A549 (cell line): ENCODE data around the gene HMG20B. TPM values are rescaled to one million over a fixed set of nuclear protein-coding genes. Genes with fewer than 3 reads are reported as not detected.
"Not testable (repeated sequence)": the region's sequence is repeated elsewhere in the genome, so short reads cannot be mapped to it uniquely, and the experiment has no call there.

Experiments used
- ATAC-seq, 2 experiments: fragments of 200-7000 bp in 1 of 2; fragments of >200 bp in 1 of 2; cut with Nextera tagmentation in 1 of 2; cut with Tn5 transposase in 1 of 2; 3 replicates each; pipeline versions ENCODE4 v1.8.0 to v1.9.1; 2018 to 2020; ENCODE audit warnings: mild to moderate bottlenecking in 1 of 2, moderate library complexity in 1 of 2
- CTCF ChIA-PET: fragments of 300-600 bp; sonication (Branson Sonifier 250); formaldehyde crosslinking; extraction: SDS; loops from one replicate; lab custom pipeline; 2021; ENCODE audit warnings: antibody characterized with exemption, inconsistent platforms; lab: Yijun Ruan, JAX
- POLR2A ChIA-PET: fragments of 350-600 bp; formaldehyde crosslinking; extraction: SDS; loops from one replicate; lab custom pipeline; 2021; ENCODE audit warnings: antibody characterized with exemption, inconsistent platforms; lab: Yijun Ruan, JAX
- DNase-seq, 2 experiments: peaks; one replicate each; pipeline versions ENCODE4 v3.0.0 to v3.0.0-alpha.2; 2011 to 2016; ENCODE audit warnings: low read depth in 1 of 2, low spot score in 1 of 2
- FAIRE-seq: peaks from 2 replicates; lab custom pipeline; 2011; peaks lifted over from hg19 to GRCh38; lab: Jason Lieb, UNC
- H3K27ac ChIP-seq, 2 experiments: fragments of >200 bp; sonication (Bioruptor Twin); formaldehyde crosslinking; 3 replicates each; pipeline ENCODE4 v1.5.1; 2016 to 2017
- H3K4me1 ChIP-seq: fragments of >200 bp; sonication (Bioruptor Twin); formaldehyde crosslinking; 3 replicates; pipeline ENCODE4 v1.6.1; 2016
- H3K4me2 ChIP-seq: fragments of >200 bp; sonication (Bioruptor Twin); formaldehyde crosslinking; 3 replicates; pipeline ENCODE4 v1.6.1; 2016
- H3K4me3 ChIP-seq: fragments of >200 bp; sonication (Bioruptor Twin); formaldehyde crosslinking; 3 replicates; pipeline ENCODE4 v1.5.1; 2016
- H3K9me3 ChIP-seq: fragments of >200 bp; sonication (Bioruptor Twin); formaldehyde crosslinking; 3 replicates; pipeline ENCODE4 v1.6.1; 2016
- CEBPB ChIP-seq, 2 experiments: fragments of >200 bp in 1 of 2; sonication (Bioruptor Twin) in 1 of 2; formaldehyde crosslinking in 1 of 2; IDR thresholded peaks; 2 replicates each; pipeline ENCODE4 v1.6.1; 2012 to 2016
- CHD2 ChIP-seq: fragments of 150-350 bp; IDR thresholded peaks from 2 replicates; pipeline ENCODE4 v1.6.1; 2014; ENCODE audit warnings: low read length; ENCODE audit not compliant: partially characterized antibody
- CHD4 ChIP-seq: fragments of 200-600 bp; sonication (generic); IDR thresholded peaks from 2 replicates; pipeline ENCODE4 v1.6.1; 2016; ENCODE audit warnings: antibody characterized with exemption, mild to moderate bottlenecking, borderline replicate concordance
- EHF ChIP-seq: fragments of 250-450 bp; sonication (Bioruptor Pico); IDR thresholded peaks from 2 replicates; pipeline ENCODE4 v1.5.0; 2020; ENCODE audit warnings: mild to moderate bottlenecking
- EHMT2 ChIP-seq: fragments of 200-600 bp; sonication (generic); IDR thresholded peaks from 2 replicates; pipeline ENCODE4 v1.6.1; 2016; ENCODE audit warnings: antibody characterized with exemption, low read depth, mild to moderate bottlenecking, moderate library complexity
- EP300 ChIP-seq, 2 experiments: fragments of >200 bp; sonication (Bioruptor Twin); formaldehyde crosslinking; IDR thresholded peaks; 2 replicates in 1 of 2; 3 replicates in 1 of 2; pipeline ENCODE4 v1.6.1; 2016 to 2017
- FOSL2 ChIP-seq, 2 experiments: fragments of 450-650 bp in 1 of 2; fragments of >200 bp in 1 of 2; sonication (Bioruptor Twin) in 1 of 2; formaldehyde crosslinking; IDR thresholded peaks; 2 replicates each; pipeline versions ENCODE4 v1.5.0 to v1.6.1; 2016 to 2020; ENCODE audit warnings: mild to moderate bottlenecking in 1 of 2, moderate library complexity in 1 of 2
- GATA3 ChIP-seq: IDR thresholded peaks from 2 replicates; pipeline ENCODE4 v1.6.1; 2012; ENCODE audit warnings: borderline replicate concordance
- JUN ChIP-seq, 2 experiments: fragments of >200 bp; sonication (Bioruptor Twin); formaldehyde crosslinking; IDR thresholded peaks; 2 replicates in 1 of 2; 3 replicates in 1 of 2; pipeline ENCODE4 v1.6.1; 2016 to 2017
- JUNB ChIP-seq: fragments of >200 bp; sonication (Bioruptor Twin); formaldehyde crosslinking; IDR thresholded peaks from 2 replicates; pipeline ENCODE4 v1.6.1; 2016
- KDM1A ChIP-seq: fragments of 200-600 bp; sonication (generic); IDR thresholded peaks from 2 replicates; pipeline ENCODE4 v1.6.1; 2016; ENCODE audit warnings: low read depth, mild to moderate bottlenecking
- MYC ChIP-seq: IDR thresholded peaks from 2 replicates; pipeline ENCODE4 v1.6.1; 2012; ENCODE audit warnings: mild to moderate bottlenecking, inconsistent platforms, low read length, improper control_type of control experiment, borderline replicate concordance
- NPAS2 ChIP-seq: fragments of 250-450 bp; sonication (Bioruptor Pico); IDR thresholded peaks from 2 replicates; pipeline ENCODE4 v1.8.0; 2022; ENCODE audit warnings: mild to moderate bottlenecking, moderate library complexity, borderline replicate concordance
- POLR2A ChIP-seq: IDR thresholded peaks from 2 replicates; pipeline ENCODE4 v1.6.1; 2012; ENCODE audit warnings: mild to moderate bottlenecking, low read length
- POLR2AphosphoS2 ChIP-seq: conservative IDR thresholded peaks from 2 replicates; pipeline ENCODE4 v1.6.1; 2012; ENCODE audit warnings: low read length, improper control_type of control experiment, inconsistent platforms
- RFX5 ChIP-seq: fragments of 450-650 bp; IDR thresholded peaks from 2 replicates; pipeline ENCODE4 v1.7.1; 2014; ENCODE audit warnings: antibody characterized with exemption, mild to moderate bottlenecking, moderate library complexity
- SMC3 ChIP-seq: fragments of >200 bp; sonication (Bioruptor Twin); formaldehyde crosslinking; IDR thresholded peaks from 3 replicates; pipeline ENCODE4 v1.6.1; 2018; ENCODE audit warnings: inconsistent platforms
- TP53 ChIP-seq: fragments of 250-450 bp; sonication (Bioruptor Pico); IDR thresholded peaks from 2 replicates; pipeline ENCODE4 v1.5.0; 2021; ENCODE audit warnings: mild to moderate bottlenecking, moderate library complexity
- ZFP36 ChIP-seq: fragments of 450-650 bp; IDR thresholded peaks from 2 replicates; pipeline ENCODE4 v1.6.1; 2014; ENCODE audit warnings: borderline replicate concordance; ENCODE audit not compliant: partially characterized antibody
- WGBS: methylation state at CpG from one replicate; pipeline ENCODE4 v1.1.6; 2017; ENCODE audit errors: missing lambda C conversion rate; 5-methylcytosine and 5-hydroxymethylcytosine counted together
- polyA plus RNA-seq, 4 experiments: library from polyadenylated mRNA; depleted of rRNA in 3 of 4; stranded (reverse); fragments of >200 nt; fragmentation: RNase III in 1 of 4; extraction: RNeasy Plus Mini Kit Qiagen cat#74134 plus additional on column Dnase treatment in 1 of 4; gene quantifications; 2 replicates in 3 of 4; 3 replicates in 1 of 4; pipeline ENCODE4 v1.2.3, GENCODE V29; 2011 to 2017
- TF ChIP-seq, protein P1 (sequence below): fragments of >200 bp; sonication (Bioruptor Twin); formaldehyde crosslinking; IDR thresholded peaks from 3 replicates; pipeline ENCODE4 v1.6.1; 2016
- TF ChIP-seq, protein P2 (sequence below): fragments of 250-450 bp; sonication (Bioruptor Pico); IDR thresholded peaks from 2 replicates; pipeline ENCODE4 v1.5.0; 2020; ENCODE audit warnings: low read depth, mild to moderate bottlenecking, moderate library complexity
- TF ChIP-seq, protein P3 (sequence below): IDR thresholded peaks from 2 replicates; pipeline ENCODE4 v1.6.1; 2012
- TF ChIP-seq, protein P4 (sequence below): fragments of >200 bp; sonication (Bioruptor Twin); formaldehyde crosslinking; IDR thresholded peaks from 3 replicates; pipeline ENCODE4 v1.5.1; 2016
- TF ChIP-seq, protein P5 (sequence below): fragments of 450-650 bp; IDR thresholded peaks from 2 replicates; pipeline ENCODE4 v1.6.1; 2014; ENCODE audit warnings: antibody characterized with exemption
- TF ChIP-seq, protein P6 (sequence below): fragments of 250-450 bp; sonication (Bioruptor Pico); IDR thresholded peaks from 2 replicates; pipeline ENCODE4 v1.5.0; 2021; ENCODE audit warnings: mild to moderate bottlenecking, moderate library complexity, borderline replicate concordance
- TF ChIP-seq, protein P7 (sequence below): IDR thresholded peaks from 2 replicates; pipeline ENCODE4 v1.6.1; 2012; ENCODE audit warnings: low read depth, borderline replicate concordance

Gene HMG20B
- polyA plus RNA-seq, 2 of the 4 experiments (the other 2 are of a cell fraction): 24.2 to 47.1 TPM

DNA sequence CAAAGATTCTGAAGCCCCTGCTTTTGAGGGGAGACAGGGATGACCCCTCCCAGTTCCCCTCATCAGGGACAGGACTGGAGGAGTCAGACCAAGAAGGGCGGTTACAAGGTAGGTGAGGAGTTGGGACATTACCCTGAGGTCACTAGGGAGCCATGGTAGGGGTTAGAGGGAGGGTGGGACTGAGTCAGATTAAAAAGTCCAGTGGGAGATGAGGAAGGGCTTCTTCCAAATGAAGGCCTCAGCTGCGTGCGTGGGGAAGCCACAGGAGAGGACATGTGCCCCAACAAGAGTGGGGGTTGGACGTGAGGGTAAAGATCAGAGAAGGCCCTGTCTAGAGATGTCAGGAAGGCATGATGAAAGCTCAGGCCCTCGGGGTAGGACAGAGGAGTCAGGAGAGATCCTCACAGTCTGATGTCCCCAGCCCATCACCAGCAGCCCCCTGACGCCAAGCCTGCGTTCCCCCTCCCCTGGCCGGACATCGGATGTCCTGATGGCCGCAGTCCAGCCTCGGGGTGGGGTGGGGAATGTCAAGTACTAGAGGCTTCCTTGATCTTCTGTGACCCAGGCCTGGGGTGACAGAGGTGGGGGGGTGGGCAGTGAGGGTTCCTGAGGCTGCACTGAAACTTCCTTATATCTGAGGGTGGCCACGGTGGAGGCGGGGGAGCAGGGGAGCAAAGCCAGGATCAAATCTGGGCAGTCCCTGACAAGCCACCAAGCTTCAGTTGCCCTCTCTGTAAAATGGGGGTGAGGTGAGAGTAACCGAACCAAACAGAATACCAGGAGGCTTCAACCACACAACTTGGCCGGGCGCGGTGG, 8.8 kb upstream of the HMG20B start:
- FAIRE-seq (no peak), DNase-seq (no peak), ATAC-seq (no peak)
- ChIA-PET POLR2A (no interaction called here), CTCF (interaction anchor here (0.7 to 3.2 kb wide), 3 partner anchors 19 to 143 kb away, joined by 3 to 15 read pairs (median 3); no protein-coding TSS in a partner anchor)
- H3K9me3 ChIP-seq: no peaks in the 10 kb centered on the region
- H3K27ac ChIP-seq: peak overlapping the region; percentile 76 to 89
- H3K4me2 ChIP-seq: no peak overlapping the region; the same call in 2 of the 3 replicates
- 92% methylated on average over 14 of the region's 17 CpGs for WGBS
- TF ChIP-seq, protein P1, sequence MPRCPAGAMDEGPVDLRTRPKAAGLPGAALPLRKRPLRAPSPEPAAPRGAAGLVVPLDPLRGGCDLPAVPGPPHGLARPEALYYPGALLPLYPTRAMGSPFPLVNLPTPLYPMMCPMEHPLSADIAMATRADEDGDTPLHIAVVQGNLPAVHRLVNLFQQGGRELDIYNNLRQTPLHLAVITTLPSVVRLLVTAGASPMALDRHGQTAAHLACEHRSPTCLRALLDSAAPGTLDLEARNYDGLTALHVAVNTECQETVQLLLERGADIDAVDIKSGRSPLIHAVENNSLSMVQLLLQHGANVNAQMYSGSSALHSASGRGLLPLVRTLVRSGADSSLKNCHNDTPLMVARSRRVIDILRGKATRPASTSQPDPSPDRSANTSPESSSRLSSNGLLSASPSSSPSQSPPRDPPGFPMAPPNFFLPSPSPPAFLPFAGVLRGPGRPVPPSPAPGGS: no peak
- peak; percentile 61 for TF ChIP-seq ZFP36
- no peak overlapping the region for H3K4me3 ChIP-seq
- peaks cover 41% of the 10 kb centered on the region for H3K4me1 ChIP-seq

DNA sequence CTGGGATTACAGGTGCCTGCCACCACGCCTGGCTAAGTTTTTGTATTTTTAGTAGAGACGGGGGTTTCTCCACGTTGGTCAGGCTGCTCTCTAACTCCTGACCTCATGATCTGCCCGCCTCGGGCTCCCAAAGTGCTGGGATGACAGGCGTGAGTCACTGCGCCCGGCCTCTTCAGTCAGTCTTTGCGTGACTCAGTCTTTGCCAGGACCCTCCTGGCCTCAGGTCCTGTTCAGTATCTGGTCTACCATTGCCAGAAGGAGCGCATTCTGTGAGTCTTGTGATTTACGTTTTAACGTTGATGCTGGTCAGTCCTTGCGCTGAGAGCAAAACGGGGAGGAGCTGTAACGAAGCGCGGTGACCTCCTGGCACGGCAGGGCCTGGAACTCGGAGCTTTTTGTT, 7.6 kb upstream of the HMG20B start:
- ChIA-PET POLR2A (no interaction called here), CTCF (interaction anchor here (0.9 to 3.2 kb wide), 3 partner anchors 8 to 20 kb away, joined by 3 to 15 read pairs (median 7); no protein-coding TSS in a partner anchor)
- Histone ChIP-seq H3K27ac (peak overlapping the region; percentile 76 to 89), H3K4me2 (peak overlapping the region; percentile 36), H3K4me1 (peaks cover 44% of the 10 kb centered on the region), H3K4me3 (no peak overlapping the region), H3K9me3 (no peaks in the 10 kb centered on the region)
- FAIRE-seq (no peak), ATAC-seq (peak; percentile 91 to 93), DNase-seq (peak; percentile 63 to 90)
- 3% methylated on average over 16 of the region's 19 CpGs for whole genome bisulfite sequencing
- no peak for TF ChIP-seq EHMT2
- TF ChIP-seq, protein P2, sequence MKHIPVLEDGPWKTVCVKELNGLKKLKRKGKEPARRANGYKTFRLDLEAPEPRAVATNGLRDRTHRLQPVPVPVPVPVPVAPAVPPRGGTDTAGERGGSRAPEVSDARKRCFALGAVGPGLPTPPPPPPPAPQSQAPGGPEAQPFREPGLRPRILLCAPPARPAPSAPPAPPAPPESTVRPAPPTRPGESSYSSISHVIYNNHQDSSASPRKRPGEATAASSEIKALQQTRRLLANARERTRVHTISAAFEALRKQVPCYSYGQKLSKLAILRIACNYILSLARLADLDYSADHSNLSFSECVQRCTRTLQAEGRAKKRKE (CRISPR knock-in tag): no peak
- peak; percentile 66 for TF ChIP-seq FOSL2 (IDR thresholded peaks at IDR 0.05)
- TF ChIP-seq FOSL2 (CRISPR knock-in tag; IDR thresholded peaks at IDR 0.05): peak; percentile 97
- TF ChIP-seq KDM1A: no peak
- TF ChIP-seq EHF (CRISPR knock-in tag): no peak
- TF ChIP-seq CHD2: no peak
- TF ChIP-seq, protein P3, sequence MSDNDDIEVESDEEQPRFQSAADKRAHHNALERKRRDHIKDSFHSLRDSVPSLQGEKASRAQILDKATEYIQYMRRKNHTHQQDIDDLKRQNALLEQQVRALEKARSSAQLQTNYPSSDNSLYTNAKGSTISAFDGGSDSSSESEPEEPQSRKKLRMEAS: peak; percentile 73
- no peak for TF ChIP-seq MYC
- TF ChIP-seq, protein P4, sequence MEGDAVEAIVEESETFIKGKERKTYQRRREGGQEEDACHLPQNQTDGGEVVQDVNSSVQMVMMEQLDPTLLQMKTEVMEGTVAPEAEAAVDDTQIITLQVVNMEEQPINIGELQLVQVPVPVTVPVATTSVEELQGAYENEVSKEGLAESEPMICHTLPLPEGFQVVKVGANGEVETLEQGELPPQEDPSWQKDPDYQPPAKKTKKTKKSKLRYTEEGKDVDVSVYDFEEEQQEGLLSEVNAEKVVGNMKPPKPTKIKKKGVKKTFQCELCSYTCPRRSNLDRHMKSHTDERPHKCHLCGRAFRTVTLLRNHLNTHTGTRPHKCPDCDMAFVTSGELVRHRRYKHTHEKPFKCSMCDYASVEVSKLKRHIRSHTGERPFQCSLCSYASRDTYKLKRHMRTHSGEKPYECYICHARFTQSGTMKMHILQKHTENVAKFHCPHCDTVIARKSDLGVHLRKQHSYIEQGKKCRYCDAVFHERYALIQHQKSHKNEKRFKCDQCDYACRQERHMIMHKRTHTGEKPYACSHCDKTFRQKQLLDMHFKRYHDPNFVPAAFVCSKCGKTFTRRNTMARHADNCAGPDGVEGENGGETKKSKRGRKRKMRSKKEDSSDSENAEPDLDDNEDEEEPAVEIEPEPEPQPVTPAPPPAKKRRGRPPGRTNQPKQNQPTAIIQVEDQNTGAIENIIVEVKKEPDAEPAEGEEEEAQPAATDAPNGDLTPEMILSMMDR: no peak
- TF ChIP-seq SMC3: no peak
- TF ChIP-seq POLR2AphosphoS2: no peak
- no peak for TF ChIP-seq JUN (IDR thresholded peaks at IDR 0.05)
- TF ChIP-seq GATA3: peak; percentile 52; the same call in 1 of the 2 replicates
- TF ChIP-seq, protein P5, sequence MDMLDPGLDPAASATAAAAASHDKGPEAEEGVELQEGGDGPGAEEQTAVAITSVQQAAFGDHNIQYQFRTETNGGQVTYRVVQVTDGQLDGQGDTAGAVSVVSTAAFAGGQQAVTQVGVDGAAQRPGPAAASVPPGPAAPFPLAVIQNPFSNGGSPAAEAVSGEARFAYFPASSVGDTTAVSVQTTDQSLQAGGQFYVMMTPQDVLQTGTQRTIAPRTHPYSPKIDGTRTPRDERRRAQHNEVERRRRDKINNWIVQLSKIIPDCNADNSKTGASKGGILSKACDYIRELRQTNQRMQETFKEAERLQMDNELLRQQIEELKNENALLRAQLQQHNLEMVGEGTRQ: no peak
- TF ChIP-seq POLR2A: no peak
- no peak for TF ChIP-seq CEBPB (IDR thresholded peaks at IDR 0.05)
- peak in 1 of 2 experiments; percentile 52; a peak in 1 of 5 replicates for TF ChIP-seq EP300 (IDR thresholded peaks at IDR 0.05)
- TF ChIP-seq, protein P6, sequence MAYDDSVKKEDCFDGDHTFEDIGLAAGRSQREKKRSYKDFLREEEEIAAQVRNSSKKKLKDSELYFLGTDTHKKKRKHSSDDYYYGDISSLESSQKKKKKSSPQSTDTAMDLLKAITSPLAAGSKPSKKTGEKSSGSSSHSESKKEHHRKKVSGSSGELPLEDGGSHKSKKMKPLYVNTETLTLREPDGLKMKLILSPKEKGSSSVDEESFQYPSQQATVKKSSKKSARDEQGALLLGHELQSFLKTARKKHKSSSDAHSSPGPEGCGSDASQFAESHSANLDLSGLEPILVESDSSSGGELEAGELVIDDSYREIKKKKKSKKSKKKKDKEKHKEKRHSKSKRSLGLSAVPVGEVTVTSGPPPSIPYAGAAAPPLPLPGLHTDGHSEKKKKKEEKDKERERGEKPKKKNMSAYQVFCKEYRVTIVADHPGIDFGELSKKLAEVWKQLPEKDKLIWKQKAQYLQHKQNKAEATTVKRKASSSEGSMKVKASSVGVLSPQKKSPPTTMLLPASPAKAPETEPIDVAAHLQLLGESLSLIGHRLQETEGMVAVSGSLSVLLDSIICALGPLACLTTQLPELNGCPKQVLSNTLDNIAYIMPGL (CRISPR knock-in tag): no peak
- TF ChIP-seq CHD4: no peak
- TF ChIP-seq, protein P7, sequence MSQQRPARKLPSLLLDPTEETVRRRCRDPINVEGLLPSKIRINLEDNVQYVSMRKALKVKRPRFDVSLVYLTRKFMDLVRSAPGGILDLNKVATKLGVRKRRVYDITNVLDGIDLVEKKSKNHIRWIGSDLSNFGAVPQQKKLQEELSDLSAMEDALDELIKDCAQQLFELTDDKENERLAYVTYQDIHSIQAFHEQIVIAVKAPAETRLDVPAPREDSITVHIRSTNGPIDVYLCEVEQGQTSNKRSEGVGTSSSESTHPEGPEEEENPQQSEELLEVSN: peak; percentile 35; the same call in 1 of the 2 replicates
- peak; percentile 50 for TF ChIP-seq JUNB
- no peak for TF ChIP-seq NPAS2 (CRISPR knock-in tag)
- no peak for TF ChIP-seq TP53 (CRISPR knock-in tag)
- no peak for TF ChIP-seq RFX5

DNA sequence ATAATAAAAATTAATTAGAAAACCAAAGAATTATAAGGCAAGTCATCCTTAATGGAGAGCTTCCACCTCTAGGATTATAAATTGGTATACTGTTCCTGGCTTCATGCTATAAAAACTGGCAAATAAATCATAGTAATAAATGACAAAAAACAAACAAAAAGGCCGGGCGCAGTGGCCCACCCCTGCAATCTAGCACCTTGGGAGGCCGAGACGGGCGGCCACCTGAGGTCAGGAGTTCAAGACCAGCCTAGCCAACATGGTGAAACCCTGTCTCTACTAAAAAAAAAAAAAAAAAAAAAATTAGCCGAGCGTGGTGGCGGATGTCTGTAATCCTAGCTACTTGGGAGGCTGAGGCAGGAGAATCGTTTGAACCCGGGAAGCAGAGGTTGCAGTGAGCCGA, 2.7 kb upstream of the HMG20B start:
- peak overlapping the region in 1 of 2 experiments; percentile 94; a peak in 2 of 6 replicates for H3K27ac ChIP-seq
- H3K4me2 ChIP-seq, POLR2A ChIA-PET, H3K9me3 ChIP-seq, DNase-seq, ATAC-seq, H3K4me3 ChIP-seq, FAIRE-seq: not testable (repeated sequence)
- CTCF ChIA-PET: interaction anchor here (1.6 kb wide), 1 partner anchor 13 kb away, joined by 4 read pairs; the partner anchor contains the start of gene MFSD12
- 40% methylated on average over 11 of the region's 11 CpGs for WGBS
- peaks cover 32% of the 10 kb centered on the region for H3K4me1 ChIP-seq
